Panc1 (cell line): ENCODE measurements around the gene TCF3. TPM values are rescaled to one million over a fixed set of nuclear protein-coding genes. Genes with fewer than 3 reads are reported as not detected.
"Not testable (repeated sequence)": the region's sequence is repeated elsewhere in the genome, so short reads cannot be mapped to it uniquely, and the experiment has no call there.

Experiments
- ATAC-seq: fragments of 200-7000 bp; cut with Tn5 transposase; 2 replicates; pipeline ENCODE4 v1.9.1; 2020; ENCODE audit warnings: mild to moderate bottlenecking, moderate library complexity
- BruUV-seq: library from RNA; stranded (reverse); fragments of 400-500 nt; replicated peaks from 2 replicates; lab custom pipeline; 2021; lab: Mats Ljungman, UMichigan
- CTCF ChIA-PET: fragments of 300-600 bp; sonication (Branson Sonifier 250); formaldehyde crosslinking; loops from one replicate; lab custom pipeline; 2022; ENCODE audit warnings: antibody characterized with exemption; lab: Charles Lee
- POLR2A ChIA-PET: fragments of 300-600 bp; sonication (Branson Sonifier 250); formaldehyde crosslinking; loops from one replicate; lab custom pipeline; 2022; ENCODE audit warnings: antibody characterized with exemption; lab: Charles Lee
- DNase-seq: peaks from one replicate; pipeline ENCODE4 v3.0.0-alpha.2; 2010; ENCODE audit warnings: low read depth, low spot score
- H3K27ac ChIP-seq: 2 replicates; pipeline ENCODE4 v1.5.1; 2011; ENCODE audit warnings: mild to moderate bottlenecking, low read length, inconsistent platforms
- H3K27me3 ChIP-seq: fragments of 200-500 bp; sonication (Bioruptor generic); 2 replicates; pipeline ENCODE4 v1.6.0; 2014; ENCODE audit warnings: low read length, inconsistent platforms; ENCODE audit not compliant: control insufficient read depth, insufficient read depth
- H3K36me3 ChIP-seq: fragments of 200-500 bp; sonication (Bioruptor generic); 2 replicates; pipeline ENCODE4 v1.5.1; 2014; ENCODE audit warnings: inconsistent platforms, mild to moderate bottlenecking, low read length, moderate library complexity; ENCODE audit not compliant: control insufficient read depth, insufficient read depth
- H3K4me1 ChIP-seq: 2 replicates; pipeline ENCODE4 v1.5.1; 2011; ENCODE audit warnings: inconsistent platforms, mild to moderate bottlenecking, low read length, moderate library complexity; ENCODE audit not compliant: control insufficient read depth, insufficient read depth
- H3K4me3 ChIP-seq, 2 experiments: 2 replicates each; pipeline ENCODE4 v1.5.1; 2011 to 2012; ENCODE audit warnings: low read depth in 2 of 2, low read length in 2 of 2, mild to moderate bottlenecking in 2 of 2, inconsistent platforms in 1 of 2, moderate library complexity in 1 of 2
- H3K9me3 ChIP-seq: fragments of 200-500 bp; sonication (Bioruptor generic); 2 replicates; pipeline ENCODE4 v1.5.1; 2014; ENCODE audit warnings: low read depth, mild to moderate bottlenecking, inconsistent platforms, low read length, moderate library complexity; ENCODE audit not compliant: control insufficient read depth, insufficient read depth
- CTCF ChIP-seq: fragments of 450-650 bp; IDR thresholded peaks from 2 replicates; pipeline ENCODE4 v1.5.1; 2017; ENCODE audit warnings: mild to moderate bottlenecking
- POLR2AphosphoS5 ChIP-seq: IDR thresholded peaks from 2 replicates; pipeline ENCODE4 v1.6.1; 2012; ENCODE audit warnings: mild to moderate bottlenecking, low read depth, low read length, moderate library complexity
- REST ChIP-seq, 2 experiments: IDR thresholded peaks; 2 replicates each; pipeline ENCODE4 v1.6.1; 2011 to 2012; ENCODE audit warnings: low read depth in 2 of 2, control low read depth in 1 of 2, low read length in 1 of 2, mild to moderate bottlenecking in 1 of 2, moderate library complexity in 1 of 2; ENCODE audit not compliant: insufficient read depth in 1 of 2
- SIN3A ChIP-seq: IDR thresholded peaks from 2 replicates; pipeline ENCODE4 v1.6.1; 2012; ENCODE audit warnings: low read depth, mild to moderate bottlenecking, low read length, moderate library complexity, borderline replicate concordance; ENCODE audit not compliant: insufficient read depth
- TCF7L2 ChIP-seq: IDR thresholded peaks from 2 replicates; pipeline ENCODE4 v1.6.1; 2011; ENCODE audit warnings: mild to moderate bottlenecking, low read depth, low read length, inconsistent platforms
- in situ Hi-C: cut with HindIII; loops from 2 replicates; pipeline ENCODE4 v1.10.0; 2016; ENCODE audit warnings: low sequenced_read_pairs, low pct_unique_long_range_greater_than_20kb
- intact Hi-C: fragments of 100-400 bp; cut with micrococcal nuclease; formaldehyde crosslinking; loops from one replicate; pipeline ENCODE4 v1.10.0; 2022; ENCODE audit not compliant: unreplicated experiment
- total RNA-seq: library from RNA; stranded (reverse); gene quantifications from one replicate; pipeline ENCODE4 v1.2.1, GENCODE V29; 2021; ENCODE audit not compliant: unreplicated experiment

TCF3 gene
- total RNA-seq, 1 experiment from 2014 or later, result 175 TPM

DNA sequence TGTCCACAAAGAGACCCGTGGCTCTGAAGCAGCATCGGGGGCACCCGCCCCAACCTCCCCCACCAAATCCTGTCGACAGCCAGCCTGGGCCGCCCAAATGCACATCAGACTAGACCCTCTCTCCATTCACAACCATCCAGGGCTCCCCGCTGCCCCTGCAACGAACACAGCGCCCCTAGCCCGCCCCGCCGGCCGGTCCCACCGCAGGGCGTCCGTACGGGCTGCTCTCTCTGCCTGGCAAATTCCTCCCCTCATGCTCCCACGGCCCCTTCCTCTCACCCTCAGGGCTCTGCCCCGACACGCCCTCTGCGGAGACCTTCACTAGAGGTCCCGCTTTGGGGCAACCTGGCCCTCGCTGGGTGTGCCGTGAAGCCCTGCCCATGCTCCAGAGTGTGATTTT lies 7.1 kb downstream of the TCF3 start:
- TF ChIP-seq POLR2AphosphoS5, result no peak
- ChIA-PET POLR2A (no interaction called here), CTCF (no interaction called here)
- ATAC-seq (no peak), DNase-seq (no peak)
- Histone ChIP-seq H3K4me1 (peaks cover 1% of the 10 kb centered on the region), H3K4me3 (no peak overlapping the region), H3K9me3 (no peaks in the 10 kb centered on the region), H3K27me3 (no peaks in the 10 kb centered on the region), H3K36me3 (no peaks in the 10 kb centered on the region), H3K27ac (no peak overlapping the region)
- BruUV-seq, result no TSS peak
- intact Hi-C loops (no loop called here), in situ Hi-C loops (no loop called here)

DNA sequence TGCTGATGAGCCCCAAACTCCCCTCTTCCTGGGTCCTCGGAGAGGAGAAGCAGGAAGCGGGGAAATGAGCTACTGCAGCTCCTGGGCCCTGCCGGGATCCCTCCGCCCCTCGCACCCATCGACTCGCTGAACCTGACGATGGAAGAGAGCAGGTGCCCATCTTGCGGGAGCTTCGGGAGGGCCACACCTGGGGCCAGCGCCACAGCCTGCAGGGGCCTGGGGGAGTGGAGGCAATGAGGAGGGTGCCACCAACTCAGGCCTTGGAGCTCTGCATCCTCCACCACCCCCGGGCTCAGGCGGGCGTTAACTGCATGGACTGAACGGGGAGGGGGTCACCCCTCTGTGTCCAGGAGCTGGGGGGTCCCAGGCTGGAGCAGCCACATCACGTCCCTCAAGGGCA lies 8.3 kb downstream of the TCF3 start:
- DNase-seq (no peak), ATAC-seq (no peak)
- H3K4me1 ChIP-seq, result no peaks in the 10 kb centered on the region
- H3K27ac ChIP-seq, result no peak overlapping the region
- H3K27me3 ChIP-seq, result no peaks in the 10 kb centered on the region
- intact Hi-C loops, result no loop called here
- H3K36me3 ChIP-seq, result peaks cover 2% of the 10 kb centered on the region; the same call in 1 of the 2 replicates
- in situ Hi-C loops, result no loop called here
- H3K4me3 ChIP-seq, result no peak overlapping the region
- no TSS peak for BruUV-seq
- no peak for TF ChIP-seq POLR2AphosphoS5
- no peak for TF ChIP-seq TCF7L2
- no peak for TF ChIP-seq REST (IDR thresholded peaks at IDR 0.05; ENCODE audit: insufficient read depth in 1 of 2, low read depth in 2 of 2, low read length in 1 of 2)
- TF ChIP-seq SIN3A, result no peak
- no peak for TF ChIP-seq CTCF
- H3K9me3 ChIP-seq, result no peaks in the 10 kb centered on the region
- ChIA-PET POLR2A (no interaction called here), CTCF (no interaction called here)

DNA sequence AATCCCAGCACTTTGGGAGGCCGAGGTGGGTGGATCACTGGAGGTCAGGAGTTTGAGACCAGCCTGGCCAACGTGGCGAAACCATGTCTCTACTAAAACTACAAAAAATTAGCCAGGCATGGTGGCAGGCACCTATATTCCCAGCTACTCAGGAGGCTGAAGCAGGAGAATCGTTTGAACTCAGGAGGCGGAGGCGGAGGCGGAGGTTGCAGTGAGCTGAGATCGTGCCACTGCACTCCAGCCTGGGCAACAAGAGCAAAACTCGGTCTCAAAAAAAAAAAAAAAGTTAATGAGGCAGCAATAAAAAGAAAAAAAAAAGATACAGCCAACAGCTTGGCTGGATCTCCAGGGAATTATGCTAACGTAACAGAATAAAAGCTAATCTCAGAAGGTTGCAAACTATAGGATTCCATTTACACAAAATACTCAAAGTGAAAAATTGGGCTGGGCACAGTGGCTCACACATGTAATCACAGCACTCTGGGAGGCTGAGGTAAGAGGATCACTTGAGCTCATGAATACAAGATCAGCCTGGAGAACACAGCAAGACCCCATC lies 11.4 kb downstream of the TCF3 start:
- H3K4me3 ChIP-seq, H3K4me1 ChIP-seq, H3K9me3 ChIP-seq, in situ Hi-C loops, ATAC-seq, H3K36me3 ChIP-seq, BruUV-seq, DNase-seq, H3K27me3 ChIP-seq, intact Hi-C loops, H3K27ac ChIP-seq, POLR2A ChIA-PET: not testable (repeated sequence)
- CTCF ChIA-PET, result interaction anchor here (0.6 kb wide), 1 partner anchor 136 kb away, joined by 4 read pairs; no protein-coding TSS in a partner anchor
